ENCODE measurements around the gene ZNF423.

The ZNF423 gene

DNA sequence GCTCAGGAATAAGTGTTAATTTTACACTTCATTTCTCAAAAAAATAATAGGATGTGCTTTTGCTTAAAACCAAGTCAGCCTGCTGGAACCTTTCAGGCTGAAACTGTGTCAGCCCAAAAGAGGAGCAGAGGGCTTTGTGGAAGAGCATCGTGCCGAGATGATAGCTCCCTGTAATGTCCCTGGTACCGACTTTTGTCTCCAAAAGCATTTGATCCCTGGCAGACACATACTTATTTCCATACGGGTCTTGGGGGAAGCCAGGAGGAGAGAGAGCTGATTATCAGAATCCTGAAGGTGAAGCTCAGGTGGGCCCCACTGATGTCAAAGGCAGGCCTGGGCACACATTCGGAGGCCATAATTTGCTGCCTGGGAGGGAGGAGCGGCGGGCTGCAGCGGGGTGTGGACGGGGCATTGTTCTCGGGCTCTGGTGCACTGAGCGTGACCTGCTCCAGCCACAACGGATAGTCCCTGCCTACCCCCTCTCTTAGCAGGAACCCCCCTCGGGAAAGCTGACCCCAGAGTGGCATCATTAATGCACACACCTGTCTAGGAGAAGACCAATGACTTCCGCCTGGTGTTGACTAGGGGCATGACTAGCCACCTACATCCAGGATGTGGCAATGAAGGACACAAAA, 326.4 kb downstream of the ZNF423 start:
- DNase-seq (ENCODE audit: low spot score) = no peak

DNA sequence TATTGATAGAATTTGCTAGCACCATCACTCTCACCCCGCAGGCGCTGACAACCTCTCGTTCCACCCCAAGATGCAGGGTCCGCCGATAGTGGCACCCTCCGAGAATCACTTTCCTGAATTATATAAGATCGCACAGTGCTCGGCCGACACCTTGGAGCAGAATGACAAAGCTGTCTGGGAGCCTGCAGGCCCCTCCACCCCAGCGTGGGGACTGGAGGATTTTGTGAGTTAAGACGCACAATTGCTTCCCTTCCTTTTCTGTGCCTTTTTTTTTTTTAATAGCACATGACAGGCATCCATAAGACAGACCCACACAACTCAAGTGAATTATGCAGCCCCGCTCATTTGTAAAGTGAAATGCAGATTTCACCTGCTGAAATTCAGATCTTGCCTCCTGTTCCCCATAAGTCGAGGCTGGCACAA, 327.0 kb downstream of the ZNF423 start:
- DNase-seq (ENCODE audit: low spot score) = no peak

DNA sequence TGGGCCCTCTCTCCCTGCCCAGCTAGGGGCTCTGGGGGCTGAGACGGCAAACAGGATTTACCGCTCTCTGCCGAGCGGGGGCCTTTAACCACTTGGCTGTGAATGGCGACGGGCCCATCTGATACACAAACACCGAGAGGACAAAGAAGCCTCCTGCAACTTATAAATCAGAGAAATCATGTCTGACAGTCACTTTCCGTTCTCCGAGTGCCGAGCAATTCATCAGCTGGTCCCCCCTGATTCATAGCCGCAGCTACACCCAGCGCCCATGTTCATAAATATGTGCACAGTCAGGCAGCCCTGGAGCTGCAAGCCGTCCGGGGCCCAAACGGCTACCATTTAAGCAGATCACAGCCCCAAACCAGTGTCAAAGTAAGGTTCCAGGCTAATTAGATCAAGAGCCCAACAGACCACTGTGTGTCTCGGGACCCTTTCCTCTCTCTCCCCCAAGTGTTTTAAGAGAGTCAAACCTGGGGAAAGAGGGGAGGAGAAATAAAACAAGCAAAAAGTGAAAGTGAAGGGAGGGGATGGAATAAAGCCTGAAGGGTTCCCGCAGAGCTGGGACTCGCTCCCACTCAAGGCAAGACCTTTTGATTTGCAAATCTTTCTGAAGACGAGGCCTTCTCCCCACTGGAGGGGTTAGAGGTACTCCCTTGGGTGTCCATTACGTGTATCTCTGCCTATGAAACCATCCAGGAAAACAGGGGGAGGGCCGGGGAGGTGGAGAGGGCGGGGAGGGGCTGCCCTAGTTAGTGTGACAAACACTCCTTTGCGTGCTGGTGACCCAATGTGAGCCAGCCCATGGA, 327.6 kb downstream of the ZNF423 start:
- DNase-seq (ENCODE audit: low spot score) = no peak

DNA sequence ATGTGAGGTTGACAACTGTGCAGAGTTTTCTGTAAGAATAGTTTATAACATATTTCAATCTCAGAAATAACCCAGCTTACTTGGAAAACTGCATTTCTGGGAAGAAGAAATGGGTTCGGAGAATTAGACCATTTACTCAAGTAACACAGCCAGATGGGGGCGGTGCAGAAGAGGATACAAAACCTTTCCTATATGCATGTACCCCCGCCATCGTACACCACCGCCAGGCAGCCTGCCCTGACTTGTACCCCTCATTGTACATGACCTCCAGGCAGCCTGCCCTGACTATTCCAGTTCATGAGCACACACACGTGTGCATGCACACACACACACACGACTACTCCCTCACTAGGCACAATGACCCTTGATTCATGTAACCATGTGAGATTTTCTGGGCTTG, 328.3 kb downstream of the ZNF423 start:
- no peak for DNase-seq (ENCODE audit: low spot score)

DNA sequence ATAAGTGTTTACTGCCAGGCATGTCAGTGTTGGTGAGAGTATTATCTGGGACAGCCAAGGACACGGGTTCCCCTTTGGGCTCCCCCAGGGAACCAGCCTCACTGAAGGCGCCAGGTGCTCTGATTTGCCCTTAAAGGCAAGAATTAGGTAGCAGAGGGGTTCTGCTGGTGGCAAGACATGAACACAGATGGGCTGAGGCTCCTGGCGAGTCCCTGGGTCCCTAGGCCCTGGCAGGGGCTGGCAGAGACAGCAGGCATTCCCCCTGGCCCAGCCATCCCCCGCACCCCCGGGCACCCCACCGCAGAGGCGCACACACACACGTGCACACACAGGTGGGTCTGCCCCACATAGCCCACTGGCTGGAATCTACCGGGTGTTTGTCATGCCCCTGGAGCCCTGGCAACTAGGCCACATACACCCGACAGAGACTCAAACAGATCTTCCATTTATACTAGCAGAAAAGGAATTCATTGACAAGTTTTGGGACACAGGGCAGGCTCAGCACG, 329.0 kb downstream of the ZNF423 start:
- DNase-seq (ENCODE audit: low spot score) = no peak

DNA sequence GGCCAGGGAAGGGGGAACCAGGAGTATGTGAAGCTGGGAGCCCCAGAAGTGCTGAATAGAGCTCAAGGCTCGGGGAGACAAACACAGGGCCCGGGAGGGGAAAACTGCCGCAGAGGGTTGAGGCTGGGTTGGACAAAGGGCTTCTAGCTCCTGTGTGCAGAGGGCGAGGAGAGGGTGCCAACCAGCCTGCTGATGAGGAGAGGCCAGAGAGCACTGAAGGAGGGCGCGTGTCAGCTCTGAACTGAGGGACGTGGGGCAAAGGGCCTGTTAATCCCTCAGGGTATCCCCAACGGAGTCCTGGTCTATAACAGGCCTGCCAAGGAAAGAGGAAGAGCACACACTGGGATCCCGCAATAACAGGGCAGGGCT, 331.0 kb downstream of the ZNF423 start:
- no peak for DNase-seq (ENCODE audit: low spot score)

DNA sequence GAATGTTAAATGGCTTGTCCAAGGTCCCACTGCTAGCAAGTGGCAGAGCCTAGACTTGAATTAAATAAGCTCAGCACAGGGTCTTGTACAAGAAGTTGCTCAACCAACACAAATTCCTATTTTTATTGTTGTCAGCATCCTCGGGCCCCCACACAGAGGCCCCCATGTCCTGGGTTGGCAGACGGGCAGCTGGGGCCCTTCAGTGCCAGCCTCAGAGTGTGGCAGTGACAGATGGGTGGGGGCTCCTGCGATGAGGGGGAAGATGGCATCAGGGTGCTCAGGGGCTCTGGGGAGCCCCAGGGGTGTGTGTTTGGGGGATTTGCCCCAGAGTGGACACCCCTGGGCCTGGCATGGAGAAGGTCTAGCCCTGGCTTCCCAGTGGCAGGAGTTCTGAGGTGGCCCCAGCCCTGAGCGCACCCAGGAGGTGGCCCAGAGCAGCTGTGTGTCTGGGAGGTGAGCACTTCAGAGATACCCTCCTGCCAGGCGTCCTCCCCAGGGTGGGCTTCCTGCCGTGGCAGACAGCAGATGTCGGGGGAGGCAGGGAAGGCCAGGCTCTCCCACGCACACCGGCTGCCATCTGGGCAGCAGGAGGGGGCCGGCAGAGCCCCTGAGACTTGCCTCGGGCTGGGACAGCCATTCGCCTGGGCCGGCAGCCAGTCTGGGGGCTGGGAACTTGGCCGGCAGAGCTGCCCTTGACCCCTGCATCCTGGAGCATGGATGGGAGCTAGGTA, 331.5 kb downstream of the ZNF423 start:
- DNase-seq (ENCODE audit: low spot score) = no peak

DNA sequence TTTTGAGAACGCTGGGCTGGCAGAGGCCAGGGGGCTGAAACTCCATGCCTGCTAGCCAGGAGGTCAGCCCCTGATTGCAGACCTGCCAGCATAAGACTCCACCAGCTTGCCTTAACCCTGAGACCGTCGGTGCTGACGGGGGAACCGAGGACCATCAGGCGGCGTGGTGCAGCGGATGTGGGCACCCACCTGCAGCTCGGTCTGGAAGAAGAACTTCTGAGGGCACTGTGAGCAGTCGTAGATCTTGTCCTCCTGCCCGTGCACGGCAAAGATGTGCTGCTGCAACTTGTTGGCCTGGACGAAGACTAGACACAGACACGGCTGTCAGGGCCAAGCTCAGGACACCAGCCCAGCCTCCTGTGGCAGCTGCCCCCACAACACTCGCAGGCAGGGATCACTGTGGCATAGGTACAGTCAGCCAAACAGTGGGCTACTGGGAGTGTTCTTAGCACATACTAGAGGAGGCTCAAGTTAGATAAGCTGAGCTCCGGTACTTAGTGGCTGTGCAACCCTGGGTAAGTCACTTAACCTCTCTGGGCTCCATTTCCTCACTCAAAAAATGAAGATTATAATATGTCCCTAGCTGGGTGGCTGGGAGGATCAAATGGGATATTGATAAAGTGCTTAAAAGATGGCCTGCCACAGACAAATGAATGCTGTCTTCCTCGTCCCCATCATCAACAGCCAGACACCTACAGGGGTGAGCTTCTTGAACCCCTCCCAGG, 332.3 kb downstream of the ZNF423 start:
- no peak for DNase-seq (ENCODE audit: low spot score)

DNA sequence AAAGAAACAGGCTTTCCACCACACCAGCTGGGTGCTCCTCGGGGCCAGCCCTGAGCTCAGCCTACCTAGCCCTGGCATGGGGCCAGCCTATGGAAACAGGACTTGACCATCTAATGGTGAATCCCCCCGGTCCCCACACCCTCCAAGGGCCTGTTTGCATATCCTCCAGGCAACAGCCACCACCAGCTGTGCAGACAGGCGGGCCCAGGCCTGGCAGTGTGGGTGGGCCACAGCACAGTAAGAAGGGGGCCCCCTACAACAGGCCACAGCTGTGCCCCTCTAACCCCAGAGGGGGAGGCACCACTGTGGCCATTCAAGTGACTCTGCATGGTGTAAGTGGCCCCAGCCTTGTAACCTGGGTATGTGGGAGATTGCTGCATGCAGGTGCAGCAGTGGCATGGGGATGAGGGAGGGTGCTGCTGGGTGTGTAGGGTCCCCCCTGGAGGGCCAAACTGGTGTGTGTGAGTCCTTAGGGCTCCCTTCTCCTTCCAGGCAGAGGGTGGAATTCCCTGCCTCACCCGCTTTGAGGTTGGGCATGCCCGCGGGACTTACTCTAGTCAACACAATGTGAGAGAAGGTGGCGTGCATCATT, 334.1 kb downstream of the ZNF423 start:
- no peak for DNase-seq (ENCODE audit: low spot score)

DNA sequence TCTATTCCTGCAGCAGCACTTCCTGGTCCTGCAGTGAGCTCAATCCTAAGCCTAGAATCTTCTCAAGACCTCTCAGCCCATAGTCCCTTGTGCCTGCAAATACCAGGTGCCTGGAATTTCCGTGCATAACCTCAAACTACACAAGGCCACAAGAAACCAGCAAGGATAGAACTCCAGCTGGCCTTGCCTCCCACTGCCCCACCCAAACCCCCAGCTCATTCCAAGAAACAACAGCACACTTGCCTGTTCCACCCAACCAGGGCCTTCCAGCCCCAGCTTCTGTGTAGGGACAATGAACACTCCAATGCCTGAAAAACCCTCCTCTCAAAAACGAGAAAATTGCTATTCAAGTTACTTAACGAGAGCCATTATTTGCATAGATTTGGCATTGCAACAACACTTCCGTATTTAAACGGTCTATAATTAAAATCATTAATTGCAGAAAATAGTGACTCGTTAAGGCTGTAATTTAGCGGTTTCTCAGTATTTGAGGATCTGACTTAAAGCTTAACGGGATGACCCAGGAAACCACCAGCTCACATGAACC, 335.3 kb downstream of the ZNF423 start:
- no peak for DNase-seq (ENCODE audit: low spot score)

DNA sequence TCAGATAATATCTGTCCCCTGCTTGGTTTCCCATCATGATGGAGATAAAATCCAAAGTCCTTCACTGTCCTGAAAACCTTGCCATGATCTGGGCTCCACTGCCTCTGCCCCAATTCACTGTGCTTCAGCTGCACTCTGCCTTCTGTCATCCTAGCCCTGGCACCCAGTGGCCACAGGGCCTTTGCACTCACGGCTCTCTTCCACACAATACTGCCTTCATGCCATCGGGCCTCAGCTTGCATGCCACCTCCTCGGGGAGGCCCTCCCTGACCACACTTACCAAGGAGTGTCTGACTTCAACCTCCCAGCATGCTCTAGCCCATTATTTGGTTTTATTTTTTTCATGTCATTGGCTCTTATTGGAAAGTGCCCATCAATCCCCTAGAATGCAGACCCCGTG, 336.2 kb downstream of the ZNF423 start:
- DNase-seq (ENCODE audit: low spot score) = no peak

DNA sequence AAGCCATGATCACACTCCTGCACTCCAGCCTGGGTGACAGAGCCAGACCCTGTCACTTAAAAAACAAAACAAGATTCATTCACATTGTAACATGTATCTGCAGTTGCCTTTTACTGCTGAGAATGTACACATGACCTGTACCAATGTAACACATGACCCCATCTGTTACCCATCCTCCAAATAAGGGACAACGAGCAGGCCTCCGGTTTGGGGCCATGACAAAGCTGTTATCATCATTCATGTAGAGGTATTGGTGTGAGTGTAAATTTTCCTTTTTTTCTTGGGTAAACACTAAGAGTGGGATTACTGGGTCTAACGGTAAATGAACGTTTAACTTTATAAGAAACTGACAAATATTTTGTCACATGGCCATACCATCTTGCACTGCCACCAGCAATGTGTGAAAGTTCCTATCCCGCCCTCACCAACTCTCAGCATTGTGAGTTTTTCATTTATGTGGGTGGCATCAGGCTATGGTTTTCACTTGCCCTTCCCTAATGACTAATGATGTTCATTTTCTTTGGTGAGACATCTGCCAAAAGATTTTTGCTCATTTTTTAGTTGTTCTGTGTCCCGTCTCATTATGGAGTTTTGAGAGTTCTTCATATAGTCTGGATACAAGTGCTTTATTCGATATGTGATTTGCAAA, 336.8 kb downstream of the ZNF423 start:
- DNase-seq (ENCODE audit: low spot score) = no peak

DNA sequence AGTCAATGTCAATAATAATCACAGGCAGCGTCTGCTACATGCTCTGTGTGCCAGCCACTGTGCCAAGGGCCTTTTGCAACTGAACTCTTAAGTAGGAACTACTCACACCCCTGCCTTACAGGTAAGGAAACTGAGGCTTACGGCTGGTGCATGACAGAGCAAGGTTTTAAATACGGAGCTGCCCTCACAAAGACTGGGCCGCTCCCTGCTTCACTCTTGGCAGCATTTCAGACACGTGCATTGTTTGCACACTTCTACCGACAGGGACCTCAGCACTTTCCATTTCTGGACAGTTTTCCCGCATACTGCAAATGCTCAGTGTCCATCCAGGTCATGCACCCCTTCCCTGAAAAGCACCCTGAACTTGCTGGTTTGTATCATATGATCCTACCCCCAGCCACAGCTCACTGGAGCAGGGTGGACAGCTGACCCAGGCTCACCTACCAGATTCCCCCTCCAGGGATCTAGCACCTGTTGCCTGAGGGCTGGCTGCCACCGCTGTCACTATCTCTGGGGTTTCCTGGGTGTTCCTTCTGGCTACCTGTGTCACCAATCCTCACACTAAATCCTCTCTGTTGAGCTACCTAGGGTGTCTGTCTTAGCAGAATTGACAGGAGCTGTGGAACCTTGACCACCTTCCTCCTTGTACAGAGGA, 339.4 kb downstream of the ZNF423 start:
- DNase-seq (ENCODE audit: low spot score) = no peak

DNA sequence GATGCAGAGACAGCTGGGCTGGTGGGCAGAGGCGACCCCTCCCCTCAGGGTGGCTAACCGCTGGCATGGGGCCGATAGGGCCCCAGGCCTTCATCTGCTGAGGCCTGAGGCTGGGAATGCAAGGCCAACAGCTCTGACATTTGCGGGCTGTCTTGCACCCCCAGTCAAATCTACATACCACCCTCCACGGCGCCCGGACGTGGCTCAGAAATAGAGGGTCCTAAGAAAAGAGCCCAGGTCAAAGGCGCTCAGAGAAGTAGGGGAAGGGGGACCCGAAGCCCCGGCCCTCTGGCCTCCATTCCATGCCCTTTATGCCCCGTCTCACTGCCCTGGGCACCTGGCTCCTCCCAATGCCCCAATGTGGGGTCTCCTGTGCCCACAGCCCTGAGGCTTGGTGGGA, 340.1 kb downstream of the ZNF423 start:
- no peak for DNase-seq (ENCODE audit: low spot score)

DNA sequence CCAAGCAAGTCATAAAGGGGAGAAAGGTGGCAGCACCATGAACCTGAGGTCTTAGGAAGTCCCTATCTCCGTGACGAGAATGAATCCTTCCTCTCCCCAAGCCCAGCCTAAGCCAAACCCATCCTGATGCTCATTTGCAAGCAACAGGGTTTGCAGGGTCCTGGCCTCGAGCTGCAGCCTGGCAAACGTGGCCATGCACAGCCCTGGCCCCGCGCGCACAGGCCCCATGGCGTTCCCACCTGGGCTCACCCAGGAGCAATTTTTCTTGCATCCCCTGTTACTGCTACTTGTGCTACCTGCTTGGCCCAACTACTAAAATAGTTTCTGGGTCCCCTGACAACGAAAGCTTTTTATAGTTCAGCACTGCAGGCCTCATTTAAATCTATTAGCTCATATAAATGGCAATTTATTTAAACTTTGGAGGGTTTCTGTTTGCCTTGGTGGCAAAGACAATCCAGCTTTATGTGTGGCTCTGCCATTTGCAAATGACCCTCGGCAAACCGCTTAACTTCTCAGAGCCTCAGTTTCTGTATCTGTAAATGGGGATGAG, 340.8 kb downstream of the ZNF423 start:
- no peak for DNase-seq (ENCODE audit: low spot score)

DNA sequence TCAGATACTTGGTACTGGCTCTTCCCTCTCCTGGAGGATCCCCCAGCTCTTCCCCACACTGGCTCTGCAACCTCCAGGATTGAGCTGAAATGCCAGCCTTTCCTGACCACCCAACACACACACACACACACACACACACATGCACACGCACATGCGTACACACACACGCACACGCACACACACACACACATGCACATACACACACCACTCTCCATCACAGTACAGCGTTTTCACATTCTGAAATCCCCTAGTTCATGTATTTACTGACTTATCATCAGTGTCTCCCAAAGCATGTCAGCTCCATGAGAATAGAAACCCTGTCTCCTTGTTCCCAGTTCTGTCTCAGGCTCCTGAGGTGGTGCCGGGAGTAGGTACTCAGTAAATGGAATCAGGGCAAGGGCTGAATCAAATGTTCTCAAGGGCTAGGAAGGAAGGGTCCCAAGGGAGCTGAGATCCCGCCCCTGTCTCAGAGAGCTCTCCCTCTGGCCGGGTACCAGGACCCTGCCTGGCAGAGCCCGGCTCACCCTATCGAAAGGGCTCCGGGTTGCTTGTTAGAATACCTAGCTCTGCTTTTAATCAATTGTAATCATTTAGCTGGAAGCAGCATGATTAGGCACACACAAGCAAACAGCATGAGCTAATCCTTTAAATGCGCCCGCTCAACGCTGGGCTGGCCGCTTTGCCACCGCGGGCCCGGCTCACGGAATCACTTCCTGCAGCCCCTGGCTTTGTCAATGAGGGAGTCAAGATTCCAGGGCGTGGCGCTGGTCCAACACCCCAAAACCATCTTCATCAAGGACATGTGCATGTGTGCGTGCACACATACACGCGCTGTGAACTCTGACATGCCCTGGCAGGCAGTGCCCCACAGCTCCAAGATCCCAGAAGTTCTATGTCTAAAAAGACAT, 341.6 kb downstream of the ZNF423 start:
- DNase-seq (ENCODE audit: low spot score) = no peak

DNA sequence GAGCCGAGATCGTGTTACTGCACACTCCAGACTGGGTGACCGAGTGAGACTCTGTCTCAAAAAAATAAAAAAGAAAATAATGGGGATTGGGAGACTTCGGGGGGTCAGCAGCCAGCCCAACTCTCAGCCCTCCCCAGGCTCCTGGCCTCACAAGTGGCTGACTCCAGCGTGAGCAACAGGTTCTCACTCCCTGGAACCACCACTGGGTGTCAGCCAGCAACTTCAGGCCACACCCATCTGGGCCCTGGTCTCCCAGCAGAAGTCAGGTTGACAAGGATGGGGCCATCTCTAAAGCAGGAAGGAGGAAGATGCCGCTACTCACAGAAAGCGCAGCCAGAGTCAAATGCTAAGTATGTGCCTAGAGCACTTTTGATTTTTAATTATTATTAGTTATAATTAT, 342.9 kb downstream of the ZNF423 start:
- no peak for DNase-seq (ENCODE audit: low spot score)

DNA sequence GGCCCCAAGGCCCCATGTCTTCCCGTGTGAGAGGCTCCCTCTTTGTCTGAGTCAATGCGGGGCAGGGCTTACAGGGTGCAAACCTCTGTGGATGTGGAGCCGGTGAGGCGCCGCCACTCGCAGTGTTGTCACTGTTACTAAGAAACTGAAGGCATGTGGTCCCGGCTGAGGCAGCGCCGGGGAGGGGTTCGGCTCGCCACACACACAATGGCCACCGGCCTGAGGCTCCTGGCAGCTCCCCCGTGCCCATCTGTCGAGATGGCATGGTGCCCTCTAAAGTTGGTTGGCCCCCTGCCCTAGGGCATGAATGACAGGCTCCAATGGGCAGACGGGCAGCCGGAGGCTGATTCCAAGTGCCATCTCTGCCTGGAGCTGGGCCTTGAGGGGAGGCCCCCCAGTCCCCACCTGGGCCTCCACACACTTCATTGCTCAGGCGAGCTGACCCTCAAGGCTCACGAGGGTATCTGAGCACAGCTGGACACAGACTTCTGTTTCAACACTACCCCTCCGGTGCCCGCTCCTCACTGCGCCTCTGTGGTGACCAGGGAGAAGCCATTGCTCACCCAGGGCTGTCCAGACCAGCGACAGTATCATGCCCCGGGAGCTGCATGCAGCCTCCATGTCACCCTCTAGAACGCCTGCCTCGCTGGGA, 345.1 kb downstream of the ZNF423 start:
- no peak for DNase-seq (ENCODE audit: low spot score)

DNA sequence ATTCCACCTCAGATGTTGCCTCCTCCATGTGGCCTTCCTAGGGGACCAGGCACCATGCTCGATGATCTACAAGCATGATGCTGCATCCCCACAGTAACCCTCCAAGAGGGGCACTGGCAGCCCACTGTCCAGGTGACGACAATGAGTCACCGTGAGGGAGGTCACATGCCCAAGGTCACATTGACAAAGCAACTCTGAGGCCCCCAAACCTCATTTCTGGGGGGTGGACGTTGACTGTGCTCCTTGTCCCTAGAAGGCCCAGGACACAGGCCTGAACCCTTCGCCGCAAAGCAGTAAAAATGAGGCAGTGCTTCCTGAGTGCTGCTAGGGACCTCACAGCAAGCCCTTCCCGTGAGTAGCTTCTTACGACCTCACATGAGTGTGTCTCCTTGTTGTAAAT, 345.8 kb downstream of the ZNF423 start:
- no peak for DNase-seq (ENCODE audit: low spot score)

Data from AG20443 (cell line).